GM21737 (cell line): ENCODE results near the gene KRT25.

Experiments
- ATAC-seq: cut with Tn5 transposase; IDR thresholded peaks from one replicate; pipeline ENCODE4 v1.9.1; 2021; ENCODE audit warnings: mild to moderate bottlenecking, moderate library complexity; ENCODE audit not compliant: unreplicated experiment

KRT25 gene

GRCh38 chr17:40699371-40699770 lies 55.8 kb downstream of the KRT25 start:
- ATAC-seq = no peak
